Activated naive CD4-positive, alpha-beta T cell treated with anti-CD3 and anti-CD28 coated beads, Interleukin-2, amount 50 U/mL, for 72 hours (primary cell): Measurements from ENCODE around the gene INO80D. TPM values are rescaled to one million over a fixed set of nuclear protein-coding genes. Genes with fewer than 3 reads are reported as not detected.
"Not testable (repeated sequence)": the region's sequence is repeated elsewhere in the genome, so short reads cannot be mapped to it uniquely, and the experiment has no call there.

Experiments
- ATAC-seq, 2 donors: fragments of 150-1000 bp; cut with Tn5 transposase; 2 replicates each; pipeline ENCODE4 v1.10.0; 2021; ENCODE audit warnings: mild to moderate bottlenecking in 2 of 2, moderate library complexity in 2 of 2
- DNase-seq, 2 donors: peaks; one replicate each; pipeline ENCODE4 v3.0.0; 2021 to 2022; ENCODE audit warnings: low spot score in 2 of 2
- H3K27ac Mint-ChIP-seq, 2 donors: one replicate each; pipeline ENCODE4 v1.8.0; 2022; ENCODE audit warnings: mild to moderate bottlenecking in 2 of 2, mixed read lengths in 2 of 2
- H3K36me3 Mint-ChIP-seq, 2 donors: one replicate each; pipeline ENCODE4 v1.8.0; 2022; ENCODE audit warnings: mixed read lengths in 2 of 2
- H3K9me3 Mint-ChIP-seq, 2 donors: one replicate each; pipeline ENCODE4 v1.8.0; 2022; ENCODE audit warnings: mixed read lengths in 2 of 2
- total RNA-seq, 2 donors: library from RNA; stranded (reverse); gene quantifications; one replicate each; pipeline ENCODE4 v1.2.3, GENCODE V29; 2022

Gene INO80D
- total RNA-seq, 2 donors from 2014 or later, result 21.7 to 22.6 TPM

DNA sequence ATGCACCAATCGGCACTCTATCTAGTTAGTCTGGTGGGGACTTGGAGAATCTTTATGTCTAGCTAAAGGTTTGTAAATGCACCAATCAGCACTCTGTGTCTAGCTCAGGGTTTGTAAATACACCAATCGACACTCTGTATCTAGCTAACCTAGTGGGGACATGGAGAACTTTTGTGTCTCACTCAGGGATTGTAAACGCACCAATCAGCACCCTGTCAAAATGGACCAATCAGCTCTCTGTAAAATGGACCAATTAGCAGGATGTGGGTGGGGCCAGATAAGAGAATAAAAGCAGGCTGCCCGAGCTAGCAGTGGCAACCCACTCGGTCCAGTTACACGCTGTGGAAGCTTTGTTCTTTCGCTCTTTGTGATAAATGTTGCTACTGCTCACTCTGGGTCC, 108.3 kb downstream of the INO80D start:
- DNase-seq, H3K36me3 Mint-ChIP-seq, ATAC-seq, H3K9me3 Mint-ChIP-seq, H3K27ac Mint-ChIP-seq: not testable (repeated sequence)

GRCh38 chr2:205976934-205977659, 108.9 kb downstream of the INO80D start:
- H3K27ac Mint-ChIP-seq, result peak overlapping the region in 1 of 2 donors; percentile 55
- not testable (repeated sequence) for H3K36me3 Mint-ChIP-seq, DNase-seq, H3K9me3 Mint-ChIP-seq, ATAC-seq

DNA sequence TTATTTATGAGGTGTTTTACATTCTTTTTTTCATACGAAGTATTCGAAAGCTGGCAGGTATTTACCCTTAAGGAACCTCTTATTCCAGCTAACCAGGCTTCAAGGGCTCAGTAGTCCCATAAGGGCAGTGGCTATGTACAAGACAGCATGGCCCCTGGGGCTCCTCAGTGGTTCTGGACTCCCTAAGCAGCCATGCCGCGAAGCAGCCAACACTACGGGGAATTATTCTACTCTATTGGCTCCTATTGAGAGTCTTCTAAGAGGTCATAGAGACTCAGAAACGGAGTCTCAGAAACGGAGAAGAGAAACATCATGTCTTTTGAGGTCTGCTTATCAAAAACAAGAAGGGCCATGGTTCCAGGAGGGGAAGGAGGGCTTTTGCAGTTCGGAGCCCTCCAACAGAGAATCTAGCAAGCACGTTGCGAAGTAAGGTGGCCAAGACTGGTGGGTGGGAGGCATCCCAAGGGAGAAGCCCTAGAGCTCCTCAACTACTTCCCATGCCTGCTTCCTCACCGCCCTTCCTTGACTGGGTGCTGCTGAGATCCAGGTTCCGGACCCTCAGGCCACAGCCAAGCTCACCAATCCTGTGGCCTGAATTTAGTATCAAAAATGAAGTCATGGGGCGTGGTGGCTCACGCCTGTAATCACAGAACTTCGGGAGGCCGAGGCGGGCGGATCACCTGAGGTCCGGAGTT, 109.7 kb downstream of the INO80D start:
- peaks cover 0 to 5% of the 10 kb centered on the region in 2 donors for H3K36me3 Mint-ChIP-seq
- H3K27ac Mint-ChIP-seq, result peak overlapping the region in 1 of 2 donors; percentile 55
- no peak for DNase-seq
- peaks cover 0 to 4% of the 10 kb centered on the region in 2 donors for H3K9me3 Mint-ChIP-seq
- no peak for ATAC-seq

- peaks cover 0 to 5% of the 10 kb centered on the region in 2 donors for H3K36me3 Mint-ChIP-seq
- H3K27ac Mint-ChIP-seq, result no peak overlapping the region
- peaks cover 0 to 4% of the 10 kb centered on the region in 2 donors for H3K9me3 Mint-ChIP-seq
- no peak for DNase-seq
- ATAC-seq, result no peak
Measured at GRCh38 chr2:205975082-205975949, 110.7 kb downstream of the INO80D start.

GRCh38 chr2:205972113-205972512, 113.9 kb downstream of the INO80D start:
- H3K27ac Mint-ChIP-seq, result no peak overlapping the region
- no peak for DNase-seq
- H3K9me3 Mint-ChIP-seq, result no peaks in the 10 kb centered on the region
- no peaks in the 10 kb centered on the region for H3K36me3 Mint-ChIP-seq
- no peak for ATAC-seq

DNA sequence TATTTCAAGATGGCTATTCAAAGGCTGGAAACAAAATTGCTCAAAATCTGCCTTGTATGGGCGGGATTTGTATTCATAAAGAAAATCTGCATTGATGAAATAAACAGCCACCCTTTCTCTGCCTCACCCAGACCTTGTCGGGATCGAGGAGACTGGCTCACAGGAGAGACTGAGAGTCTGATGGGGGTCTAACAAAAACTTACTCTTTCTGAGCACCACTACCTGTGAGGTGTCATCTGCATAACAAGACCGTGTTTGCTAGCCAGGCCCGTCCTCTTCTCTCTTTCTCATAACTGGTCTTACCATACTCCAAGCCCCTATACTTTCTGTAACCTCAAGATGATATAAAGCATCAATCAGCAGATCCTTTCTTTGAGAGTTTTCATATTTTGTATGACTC, 115.6 kb downstream of the INO80D start:
- H3K36me3 Mint-ChIP-seq, result no peaks in the 10 kb centered on the region
- no peak overlapping the region for H3K27ac Mint-ChIP-seq
- DNase-seq (no peak), ATAC-seq (no peak)
- H3K9me3 Mint-ChIP-seq, result no peaks in the 10 kb centered on the region

- DNase-seq, result no peak
- no peak for ATAC-seq
- Mint-ChIP-seq H3K36me3 (no peaks in the 10 kb centered on the region), H3K27ac (no peak overlapping the region), H3K9me3 (no peaks in the 10 kb centered on the region)
Measured at GRCh38 chr2:205969584-205969983, 116.4 kb downstream of the INO80D start.

- no peaks in the 10 kb centered on the region for H3K36me3 Mint-ChIP-seq
- H3K9me3 Mint-ChIP-seq, result no peaks in the 10 kb centered on the region
- no peak overlapping the region for H3K27ac Mint-ChIP-seq
- ATAC-seq, result peak in 1 of 2 donors; percentile 60
- no peak for DNase-seq
Measured at GRCh38 chr2:205967391-205968075, 118.4 kb downstream of the INO80D start.

DNA sequence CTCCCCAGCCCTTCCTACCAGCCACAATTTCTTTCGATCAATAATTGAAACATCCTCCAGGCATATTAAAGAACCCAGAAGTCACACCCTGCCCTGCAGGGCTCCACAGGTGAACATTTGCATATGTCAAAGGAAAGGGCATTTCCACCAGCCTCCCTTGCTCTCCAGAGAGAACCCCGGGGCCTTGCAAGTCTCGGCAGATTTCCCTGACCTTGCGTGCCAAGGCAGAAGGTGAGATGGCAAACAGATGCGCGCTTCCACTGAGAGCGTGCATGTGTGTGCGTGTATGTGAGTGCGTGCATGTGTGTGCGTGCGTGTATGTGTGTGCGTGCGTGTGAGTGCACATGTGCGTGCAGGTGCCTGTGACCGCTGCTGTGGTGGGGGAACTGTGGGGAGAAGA, 120.3 kb downstream of the INO80D start:
- ATAC-seq (no peak), DNase-seq (no peak)
- no peak overlapping the region for H3K27ac Mint-ChIP-seq
- no peaks in the 10 kb centered on the region for H3K9me3 Mint-ChIP-seq
- no peaks in the 10 kb centered on the region for H3K36me3 Mint-ChIP-seq

DNA sequence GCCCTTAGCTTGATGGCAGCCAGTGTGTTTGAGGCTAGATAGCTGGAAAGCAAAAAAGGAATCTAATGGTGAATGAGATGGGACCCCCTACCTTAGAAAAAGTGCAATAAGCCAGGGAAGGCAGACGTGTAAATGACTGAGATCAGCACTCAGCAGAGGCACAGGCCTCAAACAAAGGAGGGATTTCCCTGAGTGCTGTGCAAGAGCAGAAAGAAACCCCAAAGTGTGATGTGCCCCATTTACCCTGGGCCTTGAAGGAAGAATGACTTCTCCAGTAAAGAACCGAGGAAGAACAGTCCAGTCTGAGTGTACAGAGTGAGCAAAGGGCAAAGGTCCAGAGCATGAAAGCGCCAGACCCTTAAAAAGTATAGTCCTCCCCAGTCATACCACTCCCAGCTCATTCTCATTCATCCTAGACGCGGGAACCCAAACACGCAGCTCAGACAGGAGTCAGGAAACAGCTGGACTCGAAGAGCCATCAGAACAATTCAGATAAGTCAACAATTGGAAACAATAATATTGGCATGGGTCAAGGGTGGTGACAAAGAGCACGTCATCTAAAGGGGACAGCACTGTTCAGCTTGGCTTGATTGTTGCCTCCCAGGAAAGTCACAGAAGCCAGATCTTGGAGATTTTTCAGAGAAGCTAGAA, 121.7 kb downstream of the INO80D start:
- H3K36me3 Mint-ChIP-seq, result no peaks in the 10 kb centered on the region
- DNase-seq, result no peak
- no peak for ATAC-seq
- H3K9me3 Mint-ChIP-seq, result no peaks in the 10 kb centered on the region
- H3K27ac Mint-ChIP-seq, result no peak overlapping the region

DNA sequence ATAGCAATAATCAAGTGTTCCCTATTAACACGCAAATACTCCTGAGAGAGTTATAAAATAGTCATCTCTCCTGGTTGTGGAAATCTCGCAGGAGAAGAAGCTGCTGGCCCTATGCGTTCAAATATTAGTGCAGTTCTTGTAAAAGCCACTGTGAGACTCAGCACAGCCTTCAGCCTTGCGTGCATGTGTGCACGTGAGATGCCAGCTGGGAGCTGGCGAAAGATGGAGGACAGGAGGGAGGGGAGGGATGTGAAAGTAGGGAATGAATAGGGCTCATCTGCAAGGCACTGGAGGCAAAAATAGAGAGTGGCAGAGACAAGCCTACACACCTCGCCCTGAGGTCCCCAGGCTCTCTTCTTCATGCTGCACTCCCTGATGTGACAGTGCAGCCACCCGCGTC, 126.5 kb downstream of the INO80D start:
- H3K36me3 Mint-ChIP-seq, result no peaks in the 10 kb centered on the region
- no peaks in the 10 kb centered on the region for H3K9me3 Mint-ChIP-seq
- no peak for DNase-seq
- no peak for ATAC-seq
- no peak overlapping the region for H3K27ac Mint-ChIP-seq

DNA sequence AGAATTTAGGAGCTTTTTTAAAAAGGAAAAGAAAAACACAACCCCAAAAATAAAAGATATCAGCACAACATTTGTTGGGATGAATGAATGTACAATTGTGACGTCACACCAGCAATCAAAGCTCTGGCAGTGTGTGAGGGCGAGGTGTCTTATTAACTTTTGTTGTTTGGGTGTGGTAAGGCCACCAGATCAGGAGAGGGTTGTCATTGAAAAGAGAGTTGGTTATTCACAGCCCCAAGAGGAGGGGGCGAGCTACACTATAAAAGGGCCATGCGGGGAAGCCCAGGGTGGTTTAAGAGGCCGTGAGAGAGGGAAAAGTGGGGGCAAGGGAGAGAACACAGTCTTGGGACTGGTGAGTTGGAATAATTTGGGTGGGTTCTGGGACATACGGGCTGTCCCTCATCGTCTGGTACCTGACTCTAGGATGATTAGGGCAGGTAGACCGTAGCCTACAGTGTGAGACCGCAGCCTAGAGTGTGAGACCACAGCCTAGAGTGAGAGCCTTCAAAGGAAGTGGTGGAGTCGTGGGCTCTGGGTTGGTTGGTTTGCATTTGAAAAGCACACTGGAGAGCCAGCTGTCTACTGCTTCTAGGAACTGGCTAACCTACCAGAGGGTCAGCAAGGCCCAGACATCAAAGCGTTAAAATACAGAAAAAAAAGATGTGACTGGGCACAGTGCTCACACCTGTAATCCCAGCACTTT, 128.4 kb downstream of the INO80D start:
- Mint-ChIP-seq H3K27ac (no peak overlapping the region), H3K36me3 (no peaks in the 10 kb centered on the region), H3K9me3 (no peaks in the 10 kb centered on the region)
- ATAC-seq, result peak in 1 of 2 donors; percentile 33
- DNase-seq, result no peak

- peaks cover 0 to 6% of the 10 kb centered on the region in 2 donors for H3K9me3 Mint-ChIP-seq
- no peaks in the 10 kb centered on the region for H3K36me3 Mint-ChIP-seq
- DNase-seq (no peak), ATAC-seq (no peak)
- H3K27ac Mint-ChIP-seq, result no peak overlapping the region
Measured at GRCh38 chr2:205954707-205955106, 131.3 kb downstream of the INO80D start.

DNA sequence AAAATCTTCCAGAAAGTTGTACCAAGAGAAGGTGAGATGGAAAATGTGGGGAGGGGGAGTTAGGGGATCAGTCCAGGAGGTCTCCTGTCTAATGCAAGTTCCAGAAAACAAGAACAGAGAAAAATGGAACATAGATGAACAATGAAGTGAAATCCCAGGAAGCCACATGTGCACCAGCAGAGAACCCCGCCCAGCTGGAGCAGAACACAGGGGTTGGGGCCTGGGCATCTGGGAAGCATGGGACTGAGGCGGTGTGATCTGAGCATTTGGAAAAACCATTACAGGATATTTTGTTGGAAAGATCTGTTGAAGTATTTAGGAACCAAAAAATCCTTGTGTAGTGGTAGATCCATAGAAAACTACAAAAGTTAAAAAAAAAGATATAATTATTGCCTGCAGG, 133.7 kb downstream of the INO80D start:
- Mint-ChIP-seq H3K36me3 (no peaks in the 10 kb centered on the region), H3K27ac (no peak overlapping the region), H3K9me3 (peaks cover 0 to 6% of the 10 kb centered on the region in 2 donors)
- DNase-seq (no peak), ATAC-seq (no peak)

DNA sequence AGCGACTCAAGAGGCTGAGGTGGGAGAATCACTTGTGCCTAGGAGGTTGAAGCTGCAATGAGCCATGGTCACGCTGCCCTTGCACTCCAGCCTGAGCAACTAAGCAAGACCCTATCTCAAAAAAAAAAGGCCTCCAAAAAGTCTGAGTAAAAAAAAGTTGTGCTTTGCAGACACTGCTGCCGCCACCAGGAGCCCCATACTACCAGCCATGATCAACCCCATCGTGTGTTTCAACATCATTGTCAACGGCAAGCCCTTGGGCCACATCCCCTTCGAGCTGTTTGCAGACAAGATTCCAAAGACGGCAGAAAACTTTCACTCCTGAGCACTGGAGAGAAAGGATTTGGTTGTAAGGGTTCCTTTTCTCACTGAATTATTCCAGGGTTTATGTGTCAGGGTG, 137.1 kb downstream of the INO80D start:
- Mint-ChIP-seq H3K27ac (no peak overlapping the region), H3K36me3 (no peaks in the 10 kb centered on the region), H3K9me3 (peaks cover 0 to 6% of the 10 kb centered on the region in 2 donors)
- no peak for ATAC-seq
- DNase-seq, result no peak

DNA sequence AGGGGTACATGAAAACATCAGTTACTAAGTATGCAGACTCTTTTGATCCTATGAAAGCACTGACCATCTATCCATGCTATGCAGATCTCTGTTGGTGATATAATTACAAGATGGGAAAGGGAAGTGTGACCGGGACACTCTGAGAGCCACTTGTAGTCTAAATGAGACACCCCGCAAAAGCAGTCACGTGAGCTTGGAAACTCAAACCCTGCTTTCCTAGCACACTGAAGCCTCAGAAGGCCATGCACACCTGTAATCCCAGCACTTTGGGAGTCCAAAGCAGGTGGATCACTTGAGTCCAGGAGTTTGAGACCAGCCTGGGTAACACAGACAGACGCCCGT, 137.5 kb downstream of the INO80D start:
- no peak for ATAC-seq
- DNase-seq, result no peak
- H3K36me3 Mint-ChIP-seq, result no peaks in the 10 kb centered on the region
- no peak overlapping the region for H3K27ac Mint-ChIP-seq
- peaks cover 0 to 6% of the 10 kb centered on the region in 2 donors for H3K9me3 Mint-ChIP-seq
